ENCODE data around the gene IL17C.

The IL17C gene

DNA sequence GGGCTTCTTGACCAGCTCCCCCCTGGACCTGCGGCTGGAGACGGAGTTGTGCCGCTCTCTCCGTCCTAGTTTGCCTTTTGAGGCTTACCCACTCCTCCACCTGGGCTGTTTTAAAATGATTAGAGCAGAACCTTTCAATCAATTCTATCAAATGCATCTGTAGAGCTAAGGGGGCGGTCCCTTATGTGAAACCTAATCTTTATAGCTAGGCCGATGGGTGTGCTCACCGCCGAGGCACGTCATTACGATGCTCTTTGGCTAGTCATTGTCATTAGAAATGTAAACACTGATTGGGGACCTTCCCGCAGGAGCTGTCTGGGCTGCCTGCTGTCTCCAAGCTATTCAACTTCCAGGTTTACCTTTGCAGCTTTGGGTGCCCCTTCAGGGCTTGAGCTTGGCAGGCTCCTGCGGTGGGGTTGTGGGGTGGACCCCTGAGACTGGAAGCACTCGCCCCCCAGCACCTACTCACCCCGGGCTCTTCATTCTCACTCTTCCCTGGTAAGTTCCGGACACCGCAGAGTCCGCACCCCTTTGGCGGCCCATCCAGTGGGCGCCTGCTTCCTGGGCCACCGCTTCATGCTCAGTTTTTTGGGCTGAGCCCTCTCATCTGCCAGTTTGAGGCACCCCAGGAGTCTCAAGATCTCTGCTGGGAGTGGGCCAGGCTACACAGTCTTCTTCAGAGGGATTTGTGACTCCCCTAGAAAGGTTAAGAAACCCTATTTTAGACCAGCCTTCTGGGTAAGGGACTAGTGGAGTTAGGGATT lies 20.9 kb upstream of the IL17C start:
- peak overlapping the region; percentile 81 for H3K27ac ChIP-seq
- no peak for TF ChIP-seq CTCF (IDR thresholded peaks at IDR 0.05)
- no peak for TF ChIP-seq ZFX (IDR thresholded peaks at IDR 0.05; ENCODE audit: borderline replicate concordance)

- peak overlapping the region; percentile 81 for H3K27ac ChIP-seq
- TF ChIP-seq ZFX (IDR thresholded peaks at IDR 0.05; ENCODE audit: borderline replicate concordance) (no peak), CTCF (IDR thresholded peaks at IDR 0.05) (peak; percentile 45)
Measured at GRCh38 chr16:88618182-88618955, 20.0 kb upstream of the IL17C start.

DNA sequence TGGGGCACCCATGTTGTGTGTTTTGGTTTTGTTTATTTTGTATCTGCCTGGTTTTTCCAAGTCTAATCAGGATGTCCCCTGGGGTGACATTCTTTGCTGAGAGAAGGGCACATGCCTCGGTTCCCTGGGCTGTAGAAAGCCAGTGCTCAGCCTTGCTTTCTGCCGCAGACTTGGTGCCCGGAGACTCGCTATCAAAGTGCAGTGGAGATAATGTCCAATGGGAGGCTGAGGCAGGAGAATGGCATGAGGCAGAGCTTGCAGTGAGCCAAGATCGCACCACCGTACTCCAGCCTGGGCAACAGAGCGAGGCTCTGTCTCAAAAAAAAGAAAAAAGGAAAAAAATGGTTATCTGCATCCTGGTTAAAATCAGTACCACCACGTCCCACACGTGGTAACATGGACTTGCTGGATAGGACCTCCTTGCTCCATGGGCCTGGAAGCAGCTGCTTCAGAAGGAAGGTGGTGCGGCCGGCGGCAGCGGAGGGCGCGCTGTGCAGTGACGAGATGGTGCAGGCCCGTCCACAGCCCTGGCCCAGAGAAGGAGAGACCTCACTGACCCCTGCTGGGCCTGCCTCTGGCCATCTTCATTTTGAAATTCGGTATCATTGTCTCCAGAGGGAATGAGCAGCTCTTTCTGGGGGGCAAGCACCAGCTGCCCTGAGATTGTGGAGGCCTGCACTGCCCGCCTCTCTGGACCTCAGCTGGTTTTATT lies 19.3 kb upstream of the IL17C start:
- TF ChIP-seq CTCF (IDR thresholded peaks at IDR 0.05) (no peak), ZFX (IDR thresholded peaks at IDR 0.05; ENCODE audit: borderline replicate concordance) (no peak)
- H3K27ac ChIP-seq: peak overlapping the region; percentile 81

GRCh38 chr16:88619859-88620815 lies 18.2 kb upstream of the IL17C start:
- no peak overlapping the region for H3K27ac ChIP-seq
- TF ChIP-seq ZFX (IDR thresholded peaks at IDR 0.05; ENCODE audit: borderline replicate concordance) (no peak), CTCF (IDR thresholded peaks at IDR 0.05) (no peak)

GRCh38 chr16:88622125-88622524 lies 16.2 kb upstream of the IL17C start:
- no peak overlapping the region for H3K27ac ChIP-seq

More at GRCh38 chr16:88622125-88622524, 16.2 kb upstream of the IL17C start:
- no peak for TF ChIP-seq ZFX (IDR thresholded peaks at IDR 0.05; ENCODE audit: borderline replicate concordance)
- TF ChIP-seq CTCF (IDR thresholded peaks at IDR 0.05): no peak

All from 22Rv1 (cell line).